Testis (tissue), 3 donors: ENCODE data around the gene SHANK1. TPM values are rescaled to one million over a fixed set of nuclear protein-coding genes. Genes with fewer than 3 reads are reported as not detected.

Source experiments
- DNase-seq: peaks from one replicate; pipeline ENCODE4 v3.0.0-alpha.2; 2019
- H3K27ac ChIP-seq, 2 donors: fragments of 200-600 bp; sonication (generic); one replicate each; pipeline ENCODE4 v1.5.1; 2019
- H3K27me3 ChIP-seq: fragments of 200-600 bp; sonication (generic); one replicate; pipeline ENCODE4 v1.5.1; 2019
- H3K36me3 ChIP-seq: fragments of 200-600 bp; sonication (generic); one replicate; pipeline ENCODE4 v1.5.1; 2017; ENCODE audit warnings: low read depth; ENCODE audit errors: missing control alignments
- H3K4me1 ChIP-seq: fragments of 200-600 bp; sonication (generic); one replicate; pipeline ENCODE4 v1.5.1; 2019
- H3K4me3 ChIP-seq, 2 donors: fragments of 200-600 bp; sonication (generic); one replicate each; pipeline ENCODE4 v1.5.1; 2017 to 2019
- H3K9me3 ChIP-seq: fragments of 200-600 bp; sonication (generic); one replicate; pipeline ENCODE4 v1.5.1; 2017
- CTCF ChIP-seq, 3 experiments: fragments of 450-650 bp in 2 of 3; fragments of 200-600 bp in 1 of 3; sonication (generic) in 1 of 3; IDR thresholded peaks; one replicate each; pipeline ENCODE4 v1.5.1; 2016 to 2019; ENCODE audit warnings: antibody characterized with exemption in 3 of 3, mild to moderate bottlenecking in 2 of 3, moderate library complexity in 1 of 3
- POLR2A ChIP-seq: fragments of 450-650 bp; IDR thresholded peaks from one replicate; pipeline ENCODE4 v1.6.1; 2017; ENCODE audit warnings: antibody characterized with exemption, mild to moderate bottlenecking, moderate library complexity
- WGBS, 2 donors: methylation state at CpG; one replicate each; pipeline ENCODE4 v1.1.5; 2018; 5-methylcytosine and 5-hydroxymethylcytosine counted together
- intact Hi-C: fragments of 100-400 bp; cut with DNase I; formaldehyde crosslinking; loops from one replicate; pipeline ENCODE4 v1.15.1; 2023; ENCODE audit warnings: low total_unique reads
- polyA plus RNA-seq: library from polyadenylated mRNA; stranded (reverse); fragments of 350-450 nt; fragmentation: Illumina TruSeq; extraction: RNeasy Lipid Tissue Mini Kit (QIAGEN cat#74804); gene quantifications from one replicate; pipeline ENCODE4 v1.2.3, GENCODE V29; 2014; ENCODE audit warnings: low read depth, low replicate concordance; ENCODE audit not compliant: insufficient read depth
- total RNA-seq, 2 donors: library from RNA; depleted of rRNA; stranded (reverse); fragments of >200 nt; gene quantifications; one replicate each; pipeline ENCODE4 v1.2.3, GENCODE V29; 2016

The SHANK1 gene
- total and polyA plus RNA-seq, 3 donors from 2014 or later: 4.1 to 5.4 (median 4.5) TPM

DNA sequence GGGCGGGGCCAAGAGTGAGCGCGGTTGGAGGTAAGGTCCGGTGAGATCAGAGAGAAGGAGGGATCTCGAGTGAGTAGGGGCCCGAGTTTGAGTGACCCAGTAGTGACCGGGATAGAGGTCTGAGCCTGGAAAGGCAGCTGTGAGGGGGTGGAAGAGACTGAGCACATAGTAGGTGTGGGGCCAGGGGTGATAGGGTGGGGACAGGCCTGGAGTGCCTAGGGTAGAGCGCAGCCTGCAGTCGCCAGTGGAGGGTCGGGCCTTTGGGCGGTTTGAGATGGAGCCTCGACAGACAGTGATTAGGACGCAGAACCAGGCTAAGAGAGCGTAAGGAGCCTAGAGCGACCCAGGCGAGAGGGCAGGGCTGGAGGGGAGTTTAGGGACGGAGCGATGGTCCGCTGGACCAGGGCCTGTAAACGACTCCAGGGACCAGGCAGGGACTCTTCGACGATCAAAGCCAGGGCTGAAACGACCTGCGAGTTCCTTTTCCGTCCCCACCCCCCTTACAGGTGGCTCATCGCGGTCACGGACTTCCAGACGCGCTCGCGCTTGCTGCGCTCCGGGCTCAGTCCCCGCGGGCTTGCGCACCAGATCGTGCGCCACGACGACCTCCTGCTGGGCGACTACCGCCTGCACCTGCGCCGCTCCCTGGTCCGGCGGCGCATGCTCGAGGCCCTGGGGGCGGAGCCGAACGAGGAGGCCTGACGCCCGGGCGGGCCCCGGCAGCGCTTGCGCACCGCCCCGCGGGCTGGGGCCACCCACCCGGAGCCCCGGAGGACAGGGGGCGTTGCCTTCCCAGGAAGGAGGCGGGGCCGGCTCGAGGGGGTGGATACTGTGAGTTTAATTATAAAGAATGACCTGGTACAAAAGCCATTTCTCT is 60.9 kb downstream of the SHANK1 start:
- Histone ChIP-seq H3K27ac (peak overlapping the region; percentile 60 to 79), H3K4me3 (peak overlapping the region; percentile 32 to 50), H3K36me3 (no peaks in the 10 kb centered on the region), H3K4me1 (peaks cover 5% of the 10 kb centered on the region), H3K9me3 (no peaks in the 10 kb centered on the region), H3K27me3 (no peaks in the 10 kb centered on the region)
- intact Hi-C loops: no loop called here
- 1 to 2% methylated on average over 48 to 67 of the region's 67 CpGs for WGBS, 2 donors
- TF ChIP-seq CTCF (IDR thresholded peaks at IDR 0.05) (no peak), POLR2A (no peak)
- peak; percentile 83 for DNase-seq

DNA sequence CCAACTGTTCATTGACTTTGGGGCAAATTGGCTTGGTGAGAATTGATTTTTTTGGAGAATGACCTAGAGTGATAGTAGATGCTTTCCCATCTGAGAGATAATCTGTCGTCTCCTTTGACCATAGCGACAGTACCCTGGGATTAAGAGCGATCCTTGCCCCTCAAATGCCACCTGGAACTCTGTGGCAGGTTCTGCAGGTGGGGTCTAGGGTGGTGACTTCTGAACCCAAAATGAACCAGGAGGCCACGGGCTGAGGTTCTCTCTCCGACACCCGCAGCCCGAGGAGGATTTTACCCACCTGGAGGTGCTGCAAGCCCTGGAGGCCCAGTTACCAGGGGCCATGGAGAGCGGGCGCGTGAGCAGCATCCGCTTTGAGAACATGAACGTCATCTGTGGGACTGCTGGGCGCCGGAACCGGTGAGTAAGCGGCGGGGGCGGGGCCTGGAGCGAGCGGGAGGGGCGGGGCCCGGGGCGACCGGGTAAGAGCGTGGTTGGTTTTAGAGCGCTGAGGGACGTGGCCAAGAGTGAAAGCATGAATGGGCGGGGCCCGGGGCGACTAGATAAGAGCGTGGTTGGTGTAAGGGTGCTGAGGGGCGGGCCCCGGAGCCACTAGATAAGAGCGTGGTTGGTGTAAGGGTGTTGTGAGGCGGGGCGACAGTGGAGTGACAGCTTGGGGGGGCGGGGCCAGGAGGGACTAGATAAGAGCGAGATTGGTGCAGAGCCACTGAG is 61.7 kb downstream of the SHANK1 start:
- peak overlapping the region in 1 of 2 donors; percentile 79 for H3K27ac ChIP-seq
- H3K36me3 ChIP-seq: no peaks in the 10 kb centered on the region
- H3K4me3 ChIP-seq: peak overlapping the region; percentile 32 to 50
- peaks cover 5% of the 10 kb centered on the region for H3K4me1 ChIP-seq
- no peaks in the 10 kb centered on the region for H3K27me3 ChIP-seq
- intact Hi-C loops: no loop called here
- DNase-seq: peak; percentile 99
- 1 to 3% methylated on average over 38 of the region's 38 CpGs for WGBS, 2 donors
- H3K9me3 ChIP-seq: no peaks in the 10 kb centered on the region
- TF ChIP-seq POLR2A: no peak
- no peak for TF ChIP-seq CTCF (IDR thresholded peaks at IDR 0.05)

DNA sequence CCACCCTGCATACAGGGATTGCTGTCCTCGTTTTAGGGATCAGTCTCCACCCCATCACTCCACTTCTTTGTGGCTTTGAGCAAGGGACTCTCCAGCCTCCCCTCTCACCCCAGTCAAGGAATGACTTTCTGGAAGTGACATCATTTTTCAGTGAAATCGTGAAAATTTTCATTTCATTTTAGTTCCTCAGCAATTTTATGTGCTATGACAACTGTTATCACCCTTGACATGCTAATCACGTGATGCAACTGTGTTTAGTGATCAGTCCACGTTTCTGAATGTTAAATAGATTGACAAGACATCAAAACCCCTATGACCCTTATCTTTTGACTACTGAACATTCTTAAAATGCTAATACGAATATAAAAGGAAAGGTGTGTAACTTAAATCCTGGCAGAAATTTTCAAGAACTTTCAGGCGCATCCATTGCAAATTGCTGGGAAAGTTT is 62.4 kb downstream of the SHANK1 start:
- Histone ChIP-seq H3K27me3 (no peaks in the 10 kb centered on the region), H3K27ac (no peak overlapping the region), H3K4me1 (peaks cover 5% of the 10 kb centered on the region), H3K4me3 (peak overlapping the region in 1 of 2 donors; percentile 50), H3K36me3 (no peaks in the 10 kb centered on the region), H3K9me3 (no peaks in the 10 kb centered on the region)
- DNase-seq: no peak
- 42 to 45% methylated on average over 6 of the region's 6 CpGs for WGBS, 2 donors
- TF ChIP-seq CTCF (IDR thresholded peaks at IDR 0.05): no peak
- no peak for TF ChIP-seq POLR2A
- intact Hi-C loops: no loop called here

DNA sequence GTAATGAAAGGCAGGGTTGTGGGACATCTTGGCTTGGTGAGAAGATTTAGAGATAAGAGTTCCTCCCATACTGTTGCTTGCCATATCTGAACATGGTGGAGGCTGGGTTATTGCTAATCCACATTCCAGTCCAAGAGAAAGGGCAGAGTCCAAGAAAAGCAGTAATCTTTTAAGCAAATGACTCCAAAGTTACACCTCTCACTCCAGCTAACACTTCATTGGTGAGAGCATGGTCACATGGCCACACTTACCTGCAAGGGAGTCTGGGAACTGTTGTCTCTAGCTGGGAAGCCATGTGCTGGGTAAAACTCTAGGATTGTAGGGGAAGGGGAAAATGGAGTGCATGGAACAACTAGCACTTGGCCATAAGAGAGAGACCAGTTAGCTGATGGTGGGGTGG is 64.7 kb downstream of the SHANK1 start:
- H3K4me3 ChIP-seq: no peak overlapping the region
- intact Hi-C loops: no loop called here
- no peak overlapping the region for H3K27ac ChIP-seq
- H3K9me3 ChIP-seq: no peaks in the 10 kb centered on the region
- no peak for TF ChIP-seq CTCF (IDR thresholded peaks at IDR 0.05)
- TF ChIP-seq POLR2A: no peak
- peaks cover 5% of the 10 kb centered on the region for H3K4me1 ChIP-seq
- H3K36me3 ChIP-seq: no peaks in the 10 kb centered on the region
- no peaks in the 10 kb centered on the region for H3K27me3 ChIP-seq
- DNase-seq: no peak
